CD4-positive, alpha-beta T cell treated with Interleukin-4 for 4 hours (primary cell): ENCODE measurements around the gene PTGR1.
"Not testable (repeated sequence)": the region's sequence is repeated elsewhere in the genome, so short reads cannot be mapped to it uniquely, and the experiment has no call there.

ENCODE experiments used
- DNase-seq: peaks from one replicate; pipeline ENCODE4 v3.0.0-alpha.2; 2020

The PTGR1 gene

GRCh38 chr9:111610845-111611244 lies 11.4 kb upstream of the PTGR1 start:
- no peak for DNase-seq

- no peak for DNase-seq
Measured at GRCh38 chr9:111610149-111610548, 10.7 kb upstream of the PTGR1 start.

- DNase-seq = no peak
Measured at GRCh38 chr9:111605041-111605559, 5.7 kb upstream of the PTGR1 start.

GRCh38 chr9:111604054-111604615 lies 4.7 kb upstream of the PTGR1 start:
- DNase-seq = no peak

GRCh38 chr9:111603041-111603440 lies 3.6 kb upstream of the PTGR1 start:
- no peak for DNase-seq

- no peak for DNase-seq
Measured at GRCh38 chr9:111601237-111602018, 2.0 kb upstream of the PTGR1 start.

- no peak for DNase-seq
Measured at GRCh38 chr9:111599955-111600343, 502 bp upstream of the PTGR1 start.

- no peak for DNase-seq
Measured at GRCh38 chr9:111598733-111599091, 735 bp downstream of the PTGR1 start.

- peak; percentile 52 for DNase-seq
Measured at GRCh38 chr9:111597852-111598732, 1.4 kb downstream of the PTGR1 start.

GRCh38 chr9:111588846-111589245 lies 10.6 kb downstream of the PTGR1 start:
- DNase-seq = no peak

GRCh38 chr9:111586378-111586777 lies 13.1 kb downstream of the PTGR1 start:
- no peak for DNase-seq

GRCh38 chr9:111582888-111583287 lies 16.6 kb downstream of the PTGR1 start:
- no peak for DNase-seq

GRCh38 chr9:111572950-111573604 lies 26.4 kb downstream of the PTGR1 start:
- no peak for DNase-seq

GRCh38 chr9:111568127-111568526 lies 31.3 kb downstream of the PTGR1 start:
- not testable (repeated sequence) for DNase-seq

- DNase-seq = no peak
Measured at GRCh38 chr9:111566234-111566633, 33.2 kb downstream of the PTGR1 start.

- no peak for DNase-seq
Measured at GRCh38 chr9:111561165-111561719, 38.2 kb downstream of the PTGR1 start.

GRCh38 chr9:111559000-111559610 lies 40.3 kb downstream of the PTGR1 start:
- no peak for DNase-seq

- DNase-seq = not testable (repeated sequence)
Measured at GRCh38 chr9:111555425-111555824, 44.0 kb downstream of the PTGR1 start.

GRCh38 chr9:111548623-111549022 lies 50.8 kb downstream of the PTGR1 start:
- DNase-seq = no peak

GRCh38 chr9:111542497-111543254 lies 56.8 kb downstream of the PTGR1 start:
- no peak for DNase-seq

- DNase-seq = no peak
Measured at GRCh38 chr9:111533099-111533790, 66.2 kb downstream of the PTGR1 start.
